ENCODE data around the gene RNF152. TPM values are rescaled to one million over a fixed set of nuclear protein-coding genes. Genes with fewer than 3 reads are reported as not detected.

The RNF152 gene
- total RNA-seq, 2 donors from 2014 or later: 90.8 to 119 TPM

- H3K4me3 ChIP-seq (ENCODE audit: low read length): no peak overlapping the region
- H3K9ac ChIP-seq (ENCODE audit: extremely low read depth, low read length, poor library complexity, severe bottlenecking): no peak overlapping the region
- no peak for DNase-seq
- no peaks in the 10 kb centered on the region for H3K27me3 ChIP-seq (ENCODE audit: control insufficient read depth, insufficient read depth, low read length, poor library complexity, severe bottlenecking)
- H3K27ac Mint-ChIP-seq: peak overlapping the region; percentile 28
- H3K9me3 Mint-ChIP-seq: no peaks in the 10 kb centered on the region
- H3K27ac ChIP-seq (ENCODE audit: low read depth, low read length): no peak overlapping the region
- H3K4me1 Mint-ChIP-seq: peaks cover 45% of the 10 kb centered on the region
- H3K36me3 ChIP-seq (ENCODE audit: control insufficient read depth, insufficient read depth, low read length): peaks cover 75% of the 10 kb centered on the region
- H3K27me3 Mint-ChIP-seq (ENCODE audit: insufficient read depth): no peaks in the 10 kb centered on the region
- H3K4me1 ChIP-seq (ENCODE audit: control insufficient read depth, insufficient read depth, low read length): peaks cover 24% of the 10 kb centered on the region
- WGBS, 2 experiments (ENCODE audit: insufficient coverage in 1 of 2, insufficient read length in 1 of 2): 59 to 74% methylated on average over 2 to 3 of the region's 3 CpGs
- peaks cover 40% of the 10 kb centered on the region for H3K36me3 Mint-ChIP-seq (ENCODE audit: low read depth)
- no peak for TF ChIP-seq CTCF (conservative IDR thresholded peaks at IDR 0.05)
- H3K9me3 ChIP-seq (ENCODE audit: control insufficient read depth, low read length): no peaks in the 10 kb centered on the region
- no peak overlapping the region for H3K4me3 Mint-ChIP-seq
Observed at GRCh38 chr18:61827591-61827990, 65.2 kb downstream of the RNF152 start.

- Histone ChIP-seq H3K36me3 (ENCODE audit: control insufficient read depth, insufficient read depth, low read length) (peaks cover 85% of the 10 kb centered on the region), H3K4me3 (ENCODE audit: low read length) (peak overlapping the region; percentile 33), H3K4me1 (ENCODE audit: control insufficient read depth, insufficient read depth, low read length) (peaks cover 24% of the 10 kb centered on the region), H3K9ac (ENCODE audit: extremely low read depth, low read length, poor library complexity, severe bottlenecking) (no peak overlapping the region), H3K27me3 (ENCODE audit: control insufficient read depth, insufficient read depth, low read length, poor library complexity, severe bottlenecking) (no peaks in the 10 kb centered on the region), H3K27ac (ENCODE audit: low read depth, low read length) (no peak overlapping the region), H3K9me3 (ENCODE audit: control insufficient read depth, low read length) (peaks cover 7% of the 10 kb centered on the region)
- Mint-ChIP-seq H3K27ac (no peak overlapping the region), H3K36me3 (ENCODE audit: low read depth) (peaks cover 57% of the 10 kb centered on the region), H3K27me3 (ENCODE audit: insufficient read depth) (no peaks in the 10 kb centered on the region), H3K4me3 (no peak overlapping the region), H3K4me1 (peaks cover 45% of the 10 kb centered on the region), H3K9me3 (no peaks in the 10 kb centered on the region)
- no peak for DNase-seq
- TF ChIP-seq CTCF (conservative IDR thresholded peaks at IDR 0.05): no peak
Observed at GRCh38 chr18:61825386-61825785, 67.4 kb downstream of the RNF152 start.

GRCh38 chr18:61824733-61825363, 68.0 kb downstream of the RNF152 start:
- H3K36me3 Mint-ChIP-seq (ENCODE audit: low read depth): peaks cover 57% of the 10 kb centered on the region
- Histone ChIP-seq H3K9ac (ENCODE audit: extremely low read depth, low read length, poor library complexity, severe bottlenecking) (no peak overlapping the region), H3K27me3 (ENCODE audit: control insufficient read depth, insufficient read depth, low read length, poor library complexity, severe bottlenecking) (no peaks in the 10 kb centered on the region), H3K36me3 (ENCODE audit: control insufficient read depth, insufficient read depth, low read length) (peaks cover 80% of the 10 kb centered on the region), H3K9me3 (ENCODE audit: control insufficient read depth, low read length) (peaks cover 8% of the 10 kb centered on the region), H3K4me1 (ENCODE audit: control insufficient read depth, insufficient read depth, low read length) (peaks cover 24% of the 10 kb centered on the region), H3K27ac (ENCODE audit: low read depth, low read length) (no peak overlapping the region), H3K4me3 (ENCODE audit: low read length) (peak overlapping the region; percentile 33)
- WGBS, 2 experiments (ENCODE audit: insufficient coverage in 1 of 2, insufficient read length in 1 of 2): 87 to 92% methylated on average over 3 of the region's 3 CpGs
- peak overlapping the region; percentile 2 for H3K27ac Mint-ChIP-seq
- TF ChIP-seq CTCF (conservative IDR thresholded peaks at IDR 0.05): no peak
- peaks cover 45% of the 10 kb centered on the region for H3K4me1 Mint-ChIP-seq
- no peak overlapping the region for H3K4me3 Mint-ChIP-seq
- DNase-seq: no peak
- no peaks in the 10 kb centered on the region for H3K27me3 Mint-ChIP-seq (ENCODE audit: insufficient read depth)
- H3K9me3 Mint-ChIP-seq: no peaks in the 10 kb centered on the region
